Neuronal stem cell (in vitro differentiated cells): ENCODE results near the gene CNTFR.

Source experiments
- DNase-seq: peaks from one replicate; pipeline ENCODE4 v3.0.0-alpha.2; 2013; ENCODE audit warnings: low spot score
- H2AFZ ChIP-seq: one replicate; pipeline ENCODE4 v1.6.1; 2013; ENCODE audit warnings: mild to moderate bottlenecking, low read length, inconsistent platforms
- H2AK5ac ChIP-seq: 2 replicates; pipeline ENCODE4 v1.6.1; 2013; ENCODE audit warnings: low read depth, mild to moderate bottlenecking, inconsistent platforms, low read length, moderate library complexity, mixed read lengths
- H2BK120ac ChIP-seq: 2 replicates; pipeline ENCODE4 v1.6.1; 2013; ENCODE audit warnings: low read depth, mild to moderate bottlenecking, inconsistent platforms, low read length, moderate library complexity, mixed read lengths
- H2BK12ac ChIP-seq: one replicate; pipeline ENCODE4 v1.6.1; 2013; ENCODE audit warnings: low read length, inconsistent platforms
- H2BK15ac ChIP-seq: 2 replicates; pipeline ENCODE4 v1.6.1; 2013; ENCODE audit warnings: mild to moderate bottlenecking, low read length, inconsistent platforms, mixed read lengths
- H2BK5ac ChIP-seq: one replicate; pipeline ENCODE4 v1.6.1; 2013; ENCODE audit warnings: inconsistent platforms, mild to moderate bottlenecking, low read length, moderate library complexity
- H3K14ac ChIP-seq: one replicate; pipeline ENCODE4 v1.6.1; 2013; ENCODE audit warnings: low read length, inconsistent platforms
- H3K18ac ChIP-seq: 2 replicates; pipeline ENCODE4 v1.6.1; 2013; ENCODE audit warnings: low read length, inconsistent platforms
- H3K23ac ChIP-seq: 2 replicates; pipeline ENCODE4 v1.6.1; 2013; ENCODE audit warnings: low read depth, mild to moderate bottlenecking, mixed read lengths, low read length, inconsistent platforms; ENCODE audit not compliant: poor library complexity
- H3K27ac ChIP-seq: replicated peaks from 3 replicates; pipeline ENCODE4 v1.5.1; 2013; ENCODE audit warnings: low read length, inconsistent platforms
- H3K27me3 ChIP-seq, 3 experiments: 2 replicates each; pipeline ENCODE4 v1.6.1; 2013; ENCODE audit warnings: low read length in 3 of 3, mild to moderate bottlenecking in 2 of 3, inconsistent platforms in 1 of 3, low read depth in 1 of 3, mixed read lengths in 1 of 3, moderate library complexity in 1 of 3; ENCODE audit not compliant: control insufficient read depth in 3 of 3, insufficient read depth in 3 of 3
- H3K36me3 ChIP-seq, 2 donors: replicated peaks in 1 of 2; 2 replicates each; pipeline ENCODE4 v1.6.1; 2013; ENCODE audit warnings: low read length in 2 of 2; ENCODE audit not compliant: control insufficient read depth in 2 of 2, insufficient read depth in 2 of 2
- H3K4ac ChIP-seq: 2 replicates; pipeline ENCODE4 v1.6.1; 2013; ENCODE audit warnings: inconsistent platforms, mild to moderate bottlenecking, low read length, moderate library complexity
- H3K4me1 ChIP-seq, 2 donors: 1 replicate in 1 of 2; 2 replicates in 1 of 2; pipeline ENCODE4 v1.6.1; 2013; ENCODE audit warnings: low read length in 2 of 2, low read depth in 1 of 2; ENCODE audit not compliant: control insufficient read depth in 2 of 2, insufficient read depth in 1 of 2
- H3K4me2 ChIP-seq: one replicate; pipeline ENCODE4 v1.6.1; 2013; ENCODE audit warnings: mild to moderate bottlenecking, low read length, inconsistent platforms; ENCODE audit not compliant: insufficient read depth, poor library complexity, severe bottlenecking
- H3K4me3 ChIP-seq, 2 donors: 2 replicates each; pipeline ENCODE4 v1.5.1; 2013; ENCODE audit warnings: low read length in 2 of 2, mild to moderate bottlenecking in 2 of 2, inconsistent platforms in 1 of 2, moderate library complexity in 1 of 2
- H3K79me1 ChIP-seq: one replicate; pipeline ENCODE4 v1.6.1; 2013; ENCODE audit warnings: low read depth, mild to moderate bottlenecking, inconsistent platforms, low read length, moderate library complexity
- H3K9ac ChIP-seq: one replicate; pipeline ENCODE4 v1.6.1; 2013; ENCODE audit warnings: mild to moderate bottlenecking, low read depth, low read length, inconsistent platforms; ENCODE audit not compliant: poor library complexity
- H3K9me3 ChIP-seq, 2 donors: replicated peaks in 1 of 2; 2 replicates each; pipeline versions ENCODE3 to v1.6.1; 2013; ENCODE audit warnings: low read length in 2 of 2, mild to moderate bottlenecking in 2 of 2, inconsistent platforms in 1 of 2, low read depth in 1 of 2, mixed read lengths in 1 of 2, moderate library complexity in 1 of 2; ENCODE audit not compliant: control insufficient read depth in 2 of 2, insufficient read depth in 1 of 2
- H4K8ac ChIP-seq: one replicate; pipeline ENCODE4 v1.6.1; 2013; ENCODE audit warnings: low read depth, mild to moderate bottlenecking, inconsistent platforms, low read length, moderate library complexity
- H4K91ac ChIP-seq: one replicate; pipeline ENCODE4 v1.6.1; 2013; ENCODE audit warnings: low read length, low read depth, mild to moderate bottlenecking, inconsistent platforms; ENCODE audit not compliant: poor library complexity
- WGBS, 2 donors: extraction: QIAGEN DNeasy Blood & Tissue Kit; methylation state at CpG; one replicate each; pipeline ENCODE4 v1.1.7; 2013; ENCODE audit warnings: missing lambda C conversion rate in 2 of 2, mixed read lengths in 1 of 2; ENCODE audit not compliant: insufficient read length in 2 of 2, insufficient replicate concordance in 1 of 2; ENCODE audit errors: extremely low coverage in 2 of 2; 5-methylcytosine and 5-hydroxymethylcytosine counted together

Gene CNTFR

DNA sequence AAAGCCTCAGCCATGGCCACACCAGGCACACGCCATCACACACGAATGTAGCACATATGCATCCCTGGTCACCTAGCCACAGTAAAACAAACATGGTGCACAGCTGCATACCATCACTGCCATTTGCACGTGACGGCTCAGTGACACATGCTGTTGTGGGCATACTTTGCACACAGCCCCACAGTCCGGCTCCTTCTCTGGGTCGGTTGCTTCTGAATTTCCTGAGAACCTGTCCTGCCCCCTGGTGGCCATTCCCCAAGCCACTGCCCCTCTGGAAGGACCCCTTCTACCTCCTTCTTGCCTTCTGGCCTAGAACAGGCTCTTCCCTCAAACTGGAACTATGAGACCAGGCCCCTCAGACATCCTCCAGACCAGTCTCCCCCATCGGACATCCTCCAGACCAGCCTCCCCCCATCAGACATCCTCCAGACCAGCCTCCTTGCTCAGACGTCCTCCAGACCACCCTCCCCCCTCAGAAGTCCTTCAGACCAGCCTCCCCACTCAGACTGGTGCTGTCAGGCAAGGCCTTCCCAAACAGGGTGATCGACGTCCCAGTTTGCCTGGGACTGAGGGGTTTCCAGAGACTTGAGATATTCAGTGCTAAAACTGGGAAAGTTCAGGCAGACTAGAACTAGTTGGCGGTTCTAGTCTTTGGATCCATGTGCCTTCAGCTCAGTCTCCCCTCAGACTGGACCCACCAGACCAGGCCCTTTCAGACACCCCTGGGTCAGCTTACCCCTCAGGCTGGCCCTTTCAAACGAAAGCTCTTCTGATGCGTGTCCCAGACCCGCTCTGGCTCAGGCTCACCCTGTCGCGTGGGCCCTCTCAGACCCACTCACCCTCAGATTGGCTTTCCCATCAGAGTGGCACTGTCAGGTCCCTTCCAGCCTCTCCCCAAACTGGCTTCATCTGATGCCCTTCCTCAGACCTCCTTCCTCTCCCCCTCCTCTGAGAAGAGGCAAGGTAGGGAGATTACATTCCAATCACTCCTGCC, 42.4 kb downstream of the CNTFR start:
- WGBS, 2 donors: no CpG with 5 or more reads among the region's 16 CpGs
- H3K23ac ChIP-seq: peak overlapping the region; percentile 44
- peak overlapping the region; percentile 74 for H3K18ac ChIP-seq
- no peak overlapping the region for H3K14ac ChIP-seq
- H2BK120ac ChIP-seq: no peak overlapping the region
- peaks cover 0 to 2% of the 10 kb centered on the region in 2 donors for H3K4me1 ChIP-seq
- peak overlapping the region; percentile 9 for H2BK15ac ChIP-seq
- H3K4me3 ChIP-seq: no peak overlapping the region
- H4K91ac ChIP-seq: no peak overlapping the region
- H3K4me2 ChIP-seq: no peak overlapping the region
- H4K8ac ChIP-seq: no peak overlapping the region
- H3K27me3 ChIP-seq: no peaks in the 10 kb centered on the region
- H3K9ac ChIP-seq: peak overlapping the region; percentile 70
- no peak overlapping the region for H2AFZ ChIP-seq
- no peak overlapping the region for H3K4ac ChIP-seq
- peak overlapping the region; percentile 65 for H2AK5ac ChIP-seq
- peaks cover 2 to 24% of the 10 kb centered on the region in 2 donors for H3K36me3 ChIP-seq
- H3K79me1 ChIP-seq: peaks cover 3% of the 10 kb centered on the region
- peak overlapping the region; percentile 27 for H2BK5ac ChIP-seq
- peak; percentile 69 for DNase-seq
- no peak overlapping the region for H3K27ac ChIP-seq
- no peak overlapping the region for H2BK12ac ChIP-seq
- H3K9me3 ChIP-seq: peaks cover 0 to under 1% of the 10 kb centered on the region in 2 donors

DNA sequence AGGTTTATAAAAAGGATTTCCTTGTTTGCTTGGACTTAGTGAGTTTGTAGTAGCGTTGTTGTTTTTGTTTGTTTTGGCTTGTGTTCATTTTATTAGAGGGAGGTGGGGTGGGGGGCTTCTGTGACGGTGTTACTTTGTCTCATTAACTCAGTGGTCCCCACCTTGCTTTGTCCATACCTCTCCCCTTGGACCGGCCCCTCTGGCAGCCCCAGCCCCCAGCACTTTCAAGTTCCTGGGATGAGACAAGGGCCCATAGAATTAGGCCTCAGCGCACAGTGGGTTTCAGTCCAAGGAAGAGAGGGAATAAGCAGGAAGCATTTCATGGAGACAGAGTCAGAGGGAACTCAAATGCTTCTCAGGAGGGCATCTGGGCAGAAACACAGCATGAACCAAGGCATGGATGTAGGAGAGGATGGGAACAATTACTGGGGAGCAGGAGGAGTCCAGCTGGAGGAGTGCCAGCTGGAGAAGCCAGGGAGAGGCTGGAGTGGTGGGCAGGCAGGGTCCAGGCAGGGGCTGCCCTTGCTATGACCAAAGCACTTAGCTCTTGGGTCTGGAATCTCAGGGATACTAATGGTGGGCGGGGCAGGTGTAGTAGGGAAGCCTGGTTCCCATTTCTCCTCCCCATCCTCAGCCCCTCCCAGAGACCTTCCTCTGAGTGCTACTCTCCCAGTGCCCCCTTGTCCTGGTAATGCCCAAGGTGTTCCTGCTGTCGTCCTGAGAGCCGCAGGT, 43.3 kb downstream of the CNTFR start:
- Histone ChIP-seq H3K9ac (peak overlapping the region; percentile 70), H2BK5ac (peak overlapping the region; percentile 27)
- no peak for DNase-seq

DNA sequence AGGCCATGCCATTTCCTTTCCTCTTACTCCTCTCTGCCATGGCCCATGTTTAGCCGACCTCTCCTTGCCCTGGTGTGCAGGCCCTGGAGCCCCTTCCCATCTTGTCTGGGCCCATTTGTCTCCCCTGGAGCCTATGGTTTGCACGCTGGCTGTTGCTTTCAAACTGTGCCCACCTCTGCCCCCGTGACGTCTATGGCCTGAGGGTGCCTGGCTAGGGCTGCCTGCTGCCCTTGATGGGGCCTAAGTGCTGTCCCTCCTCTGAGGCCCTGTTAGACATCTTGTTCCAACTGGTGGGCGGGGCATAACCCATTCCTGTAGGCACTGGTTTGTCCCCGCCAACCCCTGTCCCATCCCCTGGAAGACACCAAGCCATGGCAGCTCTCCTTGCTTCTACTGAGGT, 44.0 kb downstream of the CNTFR start:
- no peaks in the 10 kb centered on the region for H3K27me3 ChIP-seq
- H2BK120ac ChIP-seq: no peak overlapping the region
- no peak overlapping the region for H4K8ac ChIP-seq
- H2AFZ ChIP-seq: no peak overlapping the region
- H2BK5ac ChIP-seq: no peak overlapping the region
- no peak overlapping the region for H3K23ac ChIP-seq
- peaks cover 3% of the 10 kb centered on the region for H3K79me1 ChIP-seq
- H3K4ac ChIP-seq: no peak overlapping the region
- H3K4me2 ChIP-seq: no peak overlapping the region
- no peak overlapping the region for H4K91ac ChIP-seq
- peaks cover 0 to 8% of the 10 kb centered on the region in 2 donors for H3K36me3 ChIP-seq
- no peak for DNase-seq
- no peak overlapping the region for H3K9ac ChIP-seq
- peak overlapping the region; percentile 52 for H2BK12ac ChIP-seq
- no CpG with 5 or more reads among the region's 6 CpGs for WGBS, 2 donors
- peak overlapping the region; percentile 3 for H3K18ac ChIP-seq
- H3K14ac ChIP-seq: no peak overlapping the region
- no peak overlapping the region for H2BK15ac ChIP-seq
- no peak overlapping the region for H3K27ac ChIP-seq
- H3K4me1 ChIP-seq: peaks cover 0 to 2% of the 10 kb centered on the region in 2 donors
- no peak overlapping the region for H3K4me3 ChIP-seq
- peaks cover 0 to 2% of the 10 kb centered on the region in 2 donors for H3K9me3 ChIP-seq
- H2AK5ac ChIP-seq: no peak overlapping the region

More for the DNA sequence above, 43.3 kb downstream of the CNTFR start:
- Histone ChIP-seq H3K4me1 (peaks cover 0 to 2% of the 10 kb centered on the region in 2 donors), H3K79me1 (peaks cover 3% of the 10 kb centered on the region), H3K27ac (no peak overlapping the region), H3K27me3 (no peaks in the 10 kb centered on the region), H3K4me2 (no peak overlapping the region), H4K8ac (no peak overlapping the region), H2BK15ac (peak overlapping the region; percentile 9), H2BK12ac (no peak overlapping the region), H3K14ac (no peak overlapping the region), H2AK5ac (peak overlapping the region; percentile 65), H2AFZ (no peak overlapping the region), H3K23ac (peak overlapping the region; percentile 44), H3K18ac (peak overlapping the region; percentile 74), H3K9me3 (peaks cover 0 to 2% of the 10 kb centered on the region in 2 donors), H3K4ac (no peak overlapping the region), H3K36me3 (peaks cover 2 to 16% of the 10 kb centered on the region in 2 donors), H3K4me3 (no peak overlapping the region), H4K91ac (no peak overlapping the region), H2BK120ac (no peak overlapping the region)
- WGBS, 2 donors: no CpG with 5 or more reads among the region's 7 CpGs

DNA sequence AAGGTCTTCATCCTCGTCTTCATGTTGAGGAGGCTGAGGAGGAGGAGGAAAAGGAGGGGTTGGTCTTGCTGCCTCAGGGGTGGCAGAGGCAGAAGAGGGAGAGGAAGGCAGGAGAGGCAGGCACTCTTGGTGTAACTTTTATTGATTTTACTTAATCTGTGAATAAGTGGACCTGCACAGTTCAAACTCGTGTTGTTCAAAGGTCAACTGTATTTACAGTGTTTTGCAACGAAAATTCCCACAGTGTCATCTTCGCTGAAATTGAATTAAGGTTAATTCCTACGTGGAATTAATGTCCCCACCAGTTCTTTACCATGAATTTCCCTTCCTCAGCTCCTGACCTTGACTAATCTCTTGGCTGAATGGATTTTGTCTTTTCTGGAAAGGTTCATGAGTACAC, 45.5 kb downstream of the CNTFR start:
- no peak overlapping the region for H4K8ac ChIP-seq
- H3K27me3 ChIP-seq: peaks cover 0 to 2% (median 0%) of the 10 kb centered on the region in 3 experiments
- DNase-seq: no peak
- no peak overlapping the region for H3K4me3 ChIP-seq
- no peak overlapping the region for H2BK12ac ChIP-seq
- H2AFZ ChIP-seq: no peak overlapping the region
- no peak overlapping the region for H2BK15ac ChIP-seq
- peaks cover 3% of the 10 kb centered on the region for H3K79me1 ChIP-seq
- no peak overlapping the region for H3K18ac ChIP-seq
- WGBS, 2 donors: no CpG with 5 or more reads among the region's 5 CpGs
- H2BK5ac ChIP-seq: no peak overlapping the region
- H3K9me3 ChIP-seq: peaks cover 0 to 2% of the 10 kb centered on the region in 2 donors
- H3K23ac ChIP-seq: no peak overlapping the region
- H3K4me1 ChIP-seq: peaks cover 0 to 2% of the 10 kb centered on the region in 2 donors
- no peak overlapping the region for H3K4me2 ChIP-seq
- no peak overlapping the region for H3K4ac ChIP-seq
- no peak overlapping the region for H2BK120ac ChIP-seq
- no peak overlapping the region for H2AK5ac ChIP-seq
- no peak overlapping the region for H3K9ac ChIP-seq
- H3K14ac ChIP-seq: no peak overlapping the region
- H3K27ac ChIP-seq: no peak overlapping the region
- no peaks in the 10 kb centered on the region for H3K36me3 ChIP-seq
- H4K91ac ChIP-seq: no peak overlapping the region
